ENCODE measurements around the gene METAP1D. TPM values are rescaled to one million over a fixed set of nuclear protein-coding genes. Genes with fewer than 3 reads are reported as not detected.

The METAP1D gene
- total RNA-seq, 1 experiment from 2014 or later: 4.7 TPM

GRCh38 chr2:172021955-172022354 is 22.2 kb downstream of the METAP1D start:
- Mint-ChIP-seq H3K27ac (peak overlapping the region; percentile 83), H3K9me3 (no peaks in the 10 kb centered on the region), H3K4me3 (no peak overlapping the region), H3K4me1 (peaks cover 15% of the 10 kb centered on the region), H3K27me3 (ENCODE audit: low read depth) (no peaks in the 10 kb centered on the region), H3K36me3 (no peaks in the 10 kb centered on the region)
- CTCF ChIA-PET: interaction anchor here (1.1 kb wide), 1 partner anchor 105 kb away, joined by 4 read pairs; no protein-coding TSS in a partner anchor
- no peak for DNase-seq (ENCODE audit: low spot score)
- peak; percentile 57 for ATAC-seq
- POLR2A ChIA-PET: no interaction called here
- no peak for TF ChIP-seq CREB1 (CRISPR knock-in tag; IDR thresholded peaks at IDR 0.05)
- TF ChIP-seq, protein P1, sequence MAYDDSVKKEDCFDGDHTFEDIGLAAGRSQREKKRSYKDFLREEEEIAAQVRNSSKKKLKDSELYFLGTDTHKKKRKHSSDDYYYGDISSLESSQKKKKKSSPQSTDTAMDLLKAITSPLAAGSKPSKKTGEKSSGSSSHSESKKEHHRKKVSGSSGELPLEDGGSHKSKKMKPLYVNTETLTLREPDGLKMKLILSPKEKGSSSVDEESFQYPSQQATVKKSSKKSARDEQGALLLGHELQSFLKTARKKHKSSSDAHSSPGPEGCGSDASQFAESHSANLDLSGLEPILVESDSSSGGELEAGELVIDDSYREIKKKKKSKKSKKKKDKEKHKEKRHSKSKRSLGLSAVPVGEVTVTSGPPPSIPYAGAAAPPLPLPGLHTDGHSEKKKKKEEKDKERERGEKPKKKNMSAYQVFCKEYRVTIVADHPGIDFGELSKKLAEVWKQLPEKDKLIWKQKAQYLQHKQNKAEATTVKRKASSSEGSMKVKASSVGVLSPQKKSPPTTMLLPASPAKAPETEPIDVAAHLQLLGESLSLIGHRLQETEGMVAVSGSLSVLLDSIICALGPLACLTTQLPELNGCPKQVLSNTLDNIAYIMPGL (CRISPR knock-in tag; IDR thresholded peaks at IDR 0.05): no peak
- TF ChIP-seq NFATC4 (CRISPR knock-in tag; IDR thresholded peaks at IDR 0.05): no peak
- no peak for TF ChIP-seq PRRX2 (CRISPR knock-in tag; IDR thresholded peaks at IDR 0.05)
- TF ChIP-seq, protein P2, sequence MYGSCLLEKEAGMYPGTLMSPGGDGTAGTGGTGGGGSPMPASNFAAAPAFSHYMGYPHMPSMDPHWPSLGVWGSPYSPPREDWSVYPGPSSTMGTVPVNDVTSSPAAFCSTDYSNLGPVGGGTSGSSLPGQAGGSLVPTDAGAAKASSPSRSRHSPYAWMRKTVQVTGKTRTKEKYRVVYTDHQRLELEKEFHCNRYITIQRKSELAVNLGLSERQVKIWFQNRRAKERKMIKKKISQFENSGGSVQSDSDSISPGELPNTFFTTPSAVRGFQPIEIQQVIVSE (CRISPR knock-in tag; IDR thresholded peaks at IDR 0.05; ENCODE audit: borderline replicate concordance): no peak
- no peak for TF ChIP-seq ATF1 (CRISPR knock-in tag; IDR thresholded peaks at IDR 0.05)
- no peak for TF ChIP-seq RORB (CRISPR knock-in tag; IDR thresholded peaks at IDR 0.05)
- no peak for TF ChIP-seq GABPB1 (CRISPR knock-in tag; IDR thresholded peaks at IDR 0.05)
- no peak for TF ChIP-seq SMAD3 (CRISPR knock-in tag; IDR thresholded peaks at IDR 0.05; ENCODE audit: borderline replicate concordance)
- TF ChIP-seq, protein P3, sequence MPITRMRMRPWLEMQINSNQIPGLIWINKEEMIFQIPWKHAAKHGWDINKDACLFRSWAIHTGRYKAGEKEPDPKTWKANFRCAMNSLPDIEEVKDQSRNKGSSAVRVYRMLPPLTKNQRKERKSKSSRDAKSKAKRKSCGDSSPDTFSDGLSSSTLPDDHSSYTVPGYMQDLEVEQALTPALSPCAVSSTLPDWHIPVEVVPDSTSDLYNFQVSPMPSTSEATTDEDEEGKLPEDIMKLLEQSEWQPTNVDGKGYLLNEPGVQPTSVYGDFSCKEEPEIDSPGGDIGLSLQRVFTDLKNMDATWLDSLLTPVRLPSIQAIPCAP (CRISPR knock-in tag; IDR thresholded peaks at IDR 0.05): no peak
- no peak for TF ChIP-seq FOXK1 (CRISPR knock-in tag; IDR thresholded peaks at IDR 0.05)
- no peak for TF ChIP-seq KAT7 (CRISPR knock-in tag; IDR thresholded peaks at IDR 0.05; ENCODE audit: borderline replicate concordance)
- no peak for TF ChIP-seq ZNF317 (CRISPR knock-in tag; IDR thresholded peaks at IDR 0.05; ENCODE audit: borderline replicate concordance, low read depth)
- TF ChIP-seq TEAD4 (CRISPR knock-in tag; IDR thresholded peaks at IDR 0.05): no peak
- TF ChIP-seq, protein P4, sequence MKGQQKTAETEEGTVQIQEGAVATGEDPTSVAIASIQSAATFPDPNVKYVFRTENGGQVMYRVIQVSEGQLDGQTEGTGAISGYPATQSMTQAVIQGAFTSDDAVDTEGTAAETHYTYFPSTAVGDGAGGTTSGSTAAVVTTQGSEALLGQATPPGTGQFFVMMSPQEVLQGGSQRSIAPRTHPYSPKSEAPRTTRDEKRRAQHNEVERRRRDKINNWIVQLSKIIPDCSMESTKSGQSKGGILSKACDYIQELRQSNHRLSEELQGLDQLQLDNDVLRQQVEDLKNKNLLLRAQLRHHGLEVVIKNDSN (CRISPR knock-in tag; IDR thresholded peaks at IDR 0.05): no peak
- TF ChIP-seq FOXJ3 (CRISPR knock-in tag; IDR thresholded peaks at IDR 0.05; ENCODE audit: borderline replicate concordance): no peak
- TF ChIP-seq NR3C1 (CRISPR knock-in tag; conservative IDR thresholded peaks at IDR 0.05; ENCODE audit: low read depth): no peak
- TF ChIP-seq, protein P5, sequence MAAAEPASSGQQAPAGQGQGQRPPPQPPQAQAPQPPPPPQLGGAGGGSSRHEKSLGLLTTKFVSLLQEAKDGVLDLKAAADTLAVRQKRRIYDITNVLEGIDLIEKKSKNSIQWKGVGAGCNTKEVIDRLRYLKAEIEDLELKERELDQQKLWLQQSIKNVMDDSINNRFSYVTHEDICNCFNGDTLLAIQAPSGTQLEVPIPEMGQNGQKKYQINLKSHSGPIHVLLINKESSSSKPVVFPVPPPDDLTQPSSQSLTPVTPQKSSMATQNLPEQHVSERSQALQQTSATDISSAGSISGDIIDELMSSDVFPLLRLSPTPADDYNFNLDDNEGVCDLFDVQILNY (CRISPR knock-in tag; IDR thresholded peaks at IDR 0.05): no peak

DNA sequence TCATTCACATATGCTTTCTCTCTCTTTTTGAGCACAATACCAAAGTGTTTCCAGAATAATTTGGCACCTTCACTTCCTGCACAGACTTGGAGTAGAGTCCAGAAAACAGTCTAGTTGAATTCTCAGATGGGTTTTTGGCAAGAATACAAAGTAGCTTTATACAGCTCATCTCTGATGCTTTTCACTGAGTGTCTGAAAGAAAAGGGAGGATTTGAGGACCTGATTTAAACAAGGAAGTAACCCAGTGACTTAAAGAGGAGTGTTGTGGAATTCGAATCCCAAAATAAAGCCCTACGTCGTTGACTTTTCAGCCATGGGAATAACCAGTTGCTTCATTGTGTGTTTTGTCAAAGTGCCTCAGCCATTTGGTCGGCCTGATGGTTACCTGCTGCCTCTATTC is 31.8 kb downstream of the METAP1D start:
- Mint-ChIP-seq H3K27ac (no peak overlapping the region; the same call in 1 of the 2 replicates), H3K4me1 (peaks cover 13% of the 10 kb centered on the region), H3K36me3 (no peaks in the 10 kb centered on the region; the same call in 1 of the 2 replicates), H3K27me3 (ENCODE audit: low read depth) (no peaks in the 10 kb centered on the region), H3K9me3 (no peaks in the 10 kb centered on the region), H3K4me3 (no peak overlapping the region)
- no peak for DNase-seq (ENCODE audit: low spot score)
- ATAC-seq: no peak
- ChIA-PET POLR2A (no interaction called here), CTCF (no interaction called here)
- TF ChIP-seq TEAD4 (CRISPR knock-in tag; IDR thresholded peaks at IDR 0.05): no peak
- no peak for TF ChIP-seq TEAD1 (CRISPR knock-in tag; IDR thresholded peaks at IDR 0.05)
- TF ChIP-seq, protein P6, sequence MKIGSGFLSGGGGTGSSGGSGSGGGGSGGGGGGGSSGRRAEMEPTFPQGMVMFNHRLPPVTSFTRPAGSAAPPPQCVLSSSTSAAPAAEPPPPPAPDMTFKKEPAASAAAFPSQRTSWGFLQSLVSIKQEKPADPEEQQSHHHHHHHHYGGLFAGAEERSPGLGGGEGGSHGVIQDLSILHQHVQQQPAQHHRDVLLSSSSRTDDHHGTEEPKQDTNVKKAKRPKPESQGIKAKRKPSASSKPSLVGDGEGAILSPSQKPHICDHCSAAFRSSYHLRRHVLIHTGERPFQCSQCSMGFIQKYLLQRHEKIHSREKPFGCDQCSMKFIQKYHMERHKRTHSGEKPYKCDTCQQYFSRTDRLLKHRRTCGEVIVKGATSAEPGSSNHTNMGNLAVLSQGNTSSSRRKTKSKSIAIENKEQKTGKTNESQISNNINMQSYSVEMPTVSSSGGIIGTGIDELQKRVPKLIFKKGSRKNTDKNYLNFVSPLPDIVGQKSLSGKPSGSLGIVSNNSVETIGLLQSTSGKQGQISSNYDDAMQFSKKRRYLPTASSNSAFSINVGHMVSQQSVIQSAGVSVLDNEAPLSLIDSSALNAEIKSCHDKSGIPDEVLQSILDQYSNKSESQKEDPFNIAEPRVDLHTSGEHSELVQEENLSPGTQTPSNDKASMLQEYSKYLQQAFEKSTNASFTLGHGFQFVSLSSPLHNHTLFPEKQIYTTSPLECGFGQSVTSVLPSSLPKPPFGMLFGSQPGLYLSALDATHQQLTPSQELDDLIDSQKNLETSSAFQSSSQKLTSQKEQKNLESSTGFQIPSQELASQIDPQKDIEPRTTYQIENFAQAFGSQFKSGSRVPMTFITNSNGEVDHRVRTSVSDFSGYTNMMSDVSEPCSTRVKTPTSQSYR (CRISPR knock-in tag; IDR thresholded peaks at IDR 0.05): no peak
- TF ChIP-seq ESRRA (CRISPR knock-in tag; IDR thresholded peaks at IDR 0.05; ENCODE audit: borderline replicate concordance): no peak
- no peak for TF ChIP-seq ZNF416 (CRISPR knock-in tag; IDR thresholded peaks at IDR 0.05)
- TF ChIP-seq, protein P7, sequence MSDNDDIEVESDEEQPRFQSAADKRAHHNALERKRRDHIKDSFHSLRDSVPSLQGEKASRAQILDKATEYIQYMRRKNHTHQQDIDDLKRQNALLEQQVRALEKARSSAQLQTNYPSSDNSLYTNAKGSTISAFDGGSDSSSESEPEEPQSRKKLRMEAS (CRISPR knock-in tag; IDR thresholded peaks at IDR 0.05): no peak
- TF ChIP-seq, protein P8, sequence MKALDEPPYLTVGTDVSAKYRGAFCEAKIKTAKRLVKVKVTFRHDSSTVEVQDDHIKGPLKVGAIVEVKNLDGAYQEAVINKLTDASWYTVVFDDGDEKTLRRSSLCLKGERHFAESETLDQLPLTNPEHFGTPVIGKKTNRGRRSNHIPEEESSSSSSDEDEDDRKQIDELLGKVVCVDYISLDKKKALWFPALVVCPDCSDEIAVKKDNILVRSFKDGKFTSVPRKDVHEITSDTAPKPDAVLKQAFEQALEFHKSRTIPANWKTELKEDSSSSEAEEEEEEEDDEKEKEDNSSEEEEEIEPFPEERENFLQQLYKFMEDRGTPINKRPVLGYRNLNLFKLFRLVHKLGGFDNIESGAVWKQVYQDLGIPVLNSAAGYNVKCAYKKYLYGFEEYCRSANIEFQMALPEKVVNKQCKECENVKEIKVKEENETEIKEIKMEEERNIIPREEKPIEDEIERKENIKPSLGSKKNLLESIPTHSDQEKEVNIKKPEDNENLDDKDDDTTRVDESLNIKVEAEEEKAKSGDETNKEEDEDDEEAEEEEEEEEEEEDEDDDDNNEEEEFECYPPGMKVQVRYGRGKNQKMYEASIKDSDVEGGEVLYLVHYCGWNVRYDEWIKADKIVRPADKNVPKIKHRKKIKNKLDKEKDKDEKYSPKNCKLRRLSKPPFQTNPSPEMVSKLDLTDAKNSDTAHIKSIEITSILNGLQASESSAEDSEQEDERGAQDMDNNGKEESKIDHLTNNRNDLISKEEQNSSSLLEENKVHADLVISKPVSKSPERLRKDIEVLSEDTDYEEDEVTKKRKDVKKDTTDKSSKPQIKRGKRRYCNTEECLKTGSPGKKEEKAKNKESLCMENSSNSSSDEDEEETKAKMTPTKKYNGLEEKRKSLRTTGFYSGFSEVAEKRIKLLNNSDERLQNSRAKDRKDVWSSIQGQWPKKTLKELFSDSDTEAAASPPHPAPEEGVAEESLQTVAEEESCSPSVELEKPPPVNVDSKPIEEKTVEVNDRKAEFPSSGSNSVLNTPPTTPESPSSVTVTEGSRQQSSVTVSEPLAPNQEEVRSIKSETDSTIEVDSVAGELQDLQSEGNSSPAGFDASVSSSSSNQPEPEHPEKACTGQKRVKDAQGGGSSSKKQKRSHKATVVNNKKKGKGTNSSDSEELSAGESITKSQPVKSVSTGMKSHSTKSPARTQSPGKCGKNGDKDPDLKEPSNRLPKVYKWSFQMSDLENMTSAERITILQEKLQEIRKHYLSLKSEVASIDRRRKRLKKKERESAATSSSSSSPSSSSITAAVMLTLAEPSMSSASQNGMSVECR (CRISPR knock-in tag; IDR thresholded peaks at IDR 0.05; ENCODE audit: borderline replicate concordance): no peak
- TF ChIP-seq ZNF138 (CRISPR knock-in tag; conservative IDR thresholded peaks at IDR 0.05): no peak

Measured in WTC11 (cell line).